ENCODE results near the gene TRERF1.

DNA sequence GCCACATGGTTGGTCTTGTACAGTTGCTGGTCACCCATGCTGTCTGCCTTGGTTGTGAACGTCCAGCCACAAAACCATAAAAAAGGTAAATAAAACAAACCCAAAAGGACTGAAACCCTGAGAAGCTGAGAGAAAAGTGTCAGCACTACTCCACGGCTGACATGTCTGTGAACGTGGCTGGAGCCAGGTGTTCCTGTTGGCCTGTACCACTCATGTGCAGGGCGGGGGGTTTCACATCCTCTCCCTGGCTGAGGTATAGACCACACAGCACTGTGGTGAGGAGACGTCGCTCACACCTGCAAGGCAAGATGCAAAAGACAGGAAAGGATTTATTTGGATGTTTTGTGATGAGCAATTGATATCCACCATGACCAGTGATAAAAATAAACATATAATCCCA lies 182.2 kb downstream of the TRERF1 start:
- no peak for TF ChIP-seq RCOR1 (IDR thresholded peaks at IDR 0.05; ENCODE audit: low read length)
- TF ChIP-seq, protein P1, sequence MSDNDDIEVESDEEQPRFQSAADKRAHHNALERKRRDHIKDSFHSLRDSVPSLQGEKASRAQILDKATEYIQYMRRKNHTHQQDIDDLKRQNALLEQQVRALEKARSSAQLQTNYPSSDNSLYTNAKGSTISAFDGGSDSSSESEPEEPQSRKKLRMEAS (IDR thresholded peaks at IDR 0.05; ENCODE audit: low read depth) = no peak

Measured in SK-N-SH (cell line).